AG09319 (cell line): ENCODE measurements around the gene FOXR1.
"Not testable (repeated sequence)": the region's sequence is repeated elsewhere in the genome, so short reads cannot be mapped to it uniquely, and the experiment has no call there.

Source experiments
- DNase-seq: peaks from one replicate; pipeline ENCODE4 v3.0.0-alpha.2; 2010; ENCODE audit warnings: low read depth; ENCODE audit errors: extremely low read depth
- CTCF ChIP-seq: IDR thresholded peaks from 2 replicates; pipeline ENCODE4 v1.5.1; 2011; ENCODE audit warnings: low read depth, mild to moderate bottlenecking, inconsistent platforms, low read length, moderate library complexity

Gene FOXR1

GRCh38 chr11:118973985-118974384 lies 2.4 kb downstream of the FOXR1 start:
- no peak for TF ChIP-seq CTCF
- DNase-seq = no peak

- TF ChIP-seq CTCF = no peak
- no peak for DNase-seq
These were observed 4.5 kb downstream of the FOXR1 start for GRCh38 chr11:118975771-118976709.

GRCh38 chr11:118979434-118979833 lies 7.9 kb downstream of the FOXR1 start:
- no peak for DNase-seq
- TF ChIP-seq CTCF = no peak

- no peak for DNase-seq
- TF ChIP-seq CTCF = no peak
These were observed 8.8 kb downstream of the FOXR1 start for GRCh38 chr11:118980191-118980881.

GRCh38 chr11:118984337-118984736 lies 12.8 kb downstream of the FOXR1 start:
- DNase-seq = not testable (repeated sequence)

GRCh38 chr11:118984825-118985224 lies 13.3 kb downstream of the FOXR1 start:
- no peak for TF ChIP-seq CTCF
- DNase-seq = no peak

- DNase-seq = no peak
- no peak for TF ChIP-seq CTCF
These were observed 16.7 kb downstream of the FOXR1 start for GRCh38 chr11:118988280-118988679.

GRCh38 chr11:118991486-118992038 lies 20.0 kb downstream of the FOXR1 start:
- not testable (repeated sequence) for DNase-seq
